ENCODE data around the gene PLD6. TPM values are rescaled to one million over a fixed set of nuclear protein-coding genes. Genes with fewer than 3 reads are reported as not detected.

The PLD6 gene
- total and polyA plus RNA-seq, 10 of the 15 experiments (the other 5 are each of a cell fraction or from before 2014, with no cell fraction given), result 4.7 to 21.4 (median 12.0) TPM

- TF ChIP-seq, protein P1, sequence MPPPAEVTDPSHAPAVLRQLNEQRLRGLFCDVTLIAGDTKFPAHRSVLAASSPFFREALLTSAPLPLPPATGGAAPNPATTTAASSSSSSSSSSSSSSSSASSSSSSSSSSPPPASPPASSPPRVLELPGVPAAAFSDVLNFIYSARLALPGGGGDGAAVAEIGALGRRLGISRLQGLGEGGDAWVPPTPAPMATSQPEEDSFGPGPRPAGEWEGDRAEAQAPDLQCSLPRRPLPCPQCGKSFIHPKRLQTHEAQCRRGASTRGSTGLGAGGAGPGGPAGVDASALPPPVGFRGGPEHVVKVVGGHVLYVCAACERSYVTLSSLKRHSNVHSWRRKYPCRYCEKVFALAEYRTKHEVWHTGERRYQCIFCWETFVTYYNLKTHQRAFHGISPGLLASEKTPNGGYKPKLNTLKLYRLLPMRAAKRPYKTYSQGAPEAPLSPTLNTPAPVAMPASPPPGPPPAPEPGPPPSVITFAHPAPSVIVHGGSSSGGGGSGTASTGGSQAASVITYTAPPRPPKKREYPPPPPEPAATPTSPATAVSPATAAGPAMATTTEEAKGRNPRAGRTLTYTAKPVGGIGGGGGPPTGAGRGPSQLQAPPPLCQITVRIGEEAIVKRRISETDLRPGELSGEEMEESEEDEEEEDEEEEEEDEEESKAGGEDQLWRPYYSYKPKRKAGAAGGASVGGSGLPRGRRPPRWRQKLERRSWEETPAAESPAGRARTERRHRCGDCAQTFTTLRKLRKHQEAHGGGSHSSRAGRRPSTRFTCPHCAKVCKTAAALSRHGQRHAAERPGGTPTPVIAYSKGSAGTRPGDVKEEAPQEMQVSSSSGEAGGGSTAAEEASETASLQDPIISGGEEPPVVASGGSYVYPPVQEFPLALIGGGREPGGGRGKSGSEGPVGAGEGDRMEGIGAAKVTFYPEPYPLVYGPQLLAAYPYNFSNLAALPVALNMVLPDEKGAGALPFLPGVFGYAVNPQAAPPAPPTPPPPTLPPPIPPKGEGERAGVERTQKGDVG (CRISPR knock-in tag; IDR thresholded peaks at IDR 0.05), result no peak
- TF ChIP-seq MXI1 (IDR thresholded peaks at IDR 0.05; ENCODE audit: low read depth, low read length) (no peak), ZNF217 (IDR thresholded peaks at IDR 0.05) (no peak)
These were observed 26.1 kb upstream of the PLD6 start (continued) for GRCh38 chr17:17232303-17232621.

GRCh38 chr17:17231621-17232302 lies 25.6 kb upstream of the PLD6 start:
- ChIA-PET POLR2A (interaction anchor here (0.5 kb wide), 1 partner anchor 908 kb away, joined by 7 read pairs; no protein-coding TSS in a partner anchor), SMC1A (ENCODE audit: uncharacterized antibody, unreplicated experiment) (no interaction called here), CTCF (no interaction called here), RAD21 (ENCODE audit: unreplicated experiment) (no interaction called here)
- no peaks in the 10 kb centered on the region for H3K27me3 ChIP-seq (replicated peaks in 1 of 2; ENCODE audit: control insufficient read depth in 2 of 2, insufficient read depth in 2 of 2, low read length in 1 of 2)
- BruUV-seq (replicated peaks), result no TSS peak
- no peak overlapping the region for H3K9ac ChIP-seq (ENCODE audit: control insufficient read depth, insufficient read depth, low read length)
- DNase-seq (ENCODE audit: low read depth, low spot score) (no peak), FAIRE-seq (no peak), ATAC-seq (no peak)
- no peak overlapping the region for H2AFZ ChIP-seq (ENCODE audit: control insufficient read depth, low read depth, low read length)
- H3K27ac ChIP-seq (ENCODE audit: control insufficient read depth, insufficient read depth), result no peak overlapping the region
- peaks cover 15% of the 10 kb centered on the region for H3K79me2 ChIP-seq (ENCODE audit: control insufficient read depth, insufficient read depth, low read length)
- H3K4me1 ChIP-seq (ENCODE audit: control insufficient read depth, insufficient read depth, low read length), result peaks cover 6% of the 10 kb centered on the region
- WGBS (ENCODE audit: insufficient coverage, insufficient replicate concordance, low lambda C conversion rate, missing lambda C conversion rate), result 98% methylated on average over 14 of the region's 16 CpGs
- no peaks in the 10 kb centered on the region for H3K9me3 ChIP-seq (replicated peaks; ENCODE audit: control insufficient read depth, insufficient read depth, low read length)
- in situ Hi-C loops (cut with MboI), result no loop called here
- intact Hi-C loops (cut with micrococcal nuclease; ENCODE audit: unreplicated experiment), result loop anchor here (10.0 kb wide), 1 partner anchor 227 kb away; no protein-coding TSS in a partner anchor
- H3K4me2 ChIP-seq (ENCODE audit: control insufficient read depth, insufficient read depth), result no peak overlapping the region
- H3K36me3 ChIP-seq (ENCODE audit: control insufficient read depth in 2 of 2, insufficient read depth in 2 of 2, low read length in 1 of 2), result peaks cover 8 to 21% of the 10 kb centered on the region in 2 experiments; a peak in 3 of 4 replicates
- no peak overlapping the region for H3K4me3 ChIP-seq
- no peaks in the 10 kb centered on the region for H4K20me1 ChIP-seq (ENCODE audit: control insufficient read depth, insufficient read depth)
- TF ChIP-seq NR2C1 (IDR thresholded peaks at IDR 0.05), result no peak
- no peak for TF ChIP-seq BCL11A (IDR thresholded peaks at IDR 0.05; ENCODE audit: low read depth, low read length)
- TF ChIP-seq POU2F2 (IDR thresholded peaks at IDR 0.05; ENCODE audit: borderline replicate concordance, low read depth, low read length), result no peak
- no peak for TF ChIP-seq TCF12 (IDR thresholded peaks at IDR 0.05; ENCODE audit: low read depth, low read length)
- TF ChIP-seq PML (IDR thresholded peaks at IDR 0.05; ENCODE audit: low read length), result no peak
- no peak for TF ChIP-seq ZNF592 (IDR thresholded peaks at IDR 0.05)
- no peak for TF ChIP-seq CEBPB (IDR thresholded peaks at IDR 0.05; ENCODE audit: borderline replicate concordance in 1 of 2, low read depth in 2 of 2, low read length in 2 of 2)
- no peak for TF ChIP-seq PAX8 (IDR thresholded peaks at IDR 0.05)
- TF ChIP-seq SPI1 (IDR thresholded peaks at IDR 0.05; ENCODE audit: borderline replicate concordance, insufficient read depth, low read depth, low read length), result no peak
- no peak for TF ChIP-seq RCOR1 (conservative IDR thresholded peaks at IDR 0.05; ENCODE audit: low read depth, low read length)
- TF ChIP-seq ATF2 (IDR thresholded peaks at IDR 0.05; ENCODE audit: low read length), result no peak

Data from GM12878 (cell line).